SK-N-SH treated with all-trans-retinoic acid at 6 μM for 48 hours (cell line): ENCODE results near the gene ZNF219.

Source experiments
- ARNTL ChIP-seq: fragments of 450-650 bp; formaldehyde crosslinking; IDR thresholded peaks from 2 replicates; pipeline ENCODE4 v1.5.0; 2020; ENCODE audit warnings: low read depth, mild to moderate bottlenecking, moderate library complexity, borderline replicate concordance
- GLIS3 ChIP-seq: fragments of 250-450 bp; sonication (Bioruptor Pico); IDR thresholded peaks from 2 replicates; pipeline ENCODE4 v1.5.0; 2020; ENCODE audit warnings: mild to moderate bottlenecking, moderate library complexity
- PPARA ChIP-seq: fragments of 250-450 bp; sonication (Bioruptor Pico); IDR thresholded peaks from 2 replicates; pipeline ENCODE4 v1.5.0; 2020; ENCODE audit warnings: mild to moderate bottlenecking, borderline replicate concordance
- RARB ChIP-seq: fragments of 250-450 bp; sonication (Bioruptor Pico); IDR thresholded peaks from 2 replicates; pipeline ENCODE4 v1.8.0; 2021; ENCODE audit warnings: mild to moderate bottlenecking, moderate library complexity
- SNAI2 ChIP-seq: fragments of 250-450 bp; sonication (Bioruptor Pico); IDR thresholded peaks from 2 replicates; pipeline ENCODE4 v1.5.0; 2020; ENCODE audit warnings: mild to moderate bottlenecking, moderate library complexity
- TCF4 ChIP-seq: fragments of 250-450 bp; sonication (Bioruptor Pico); IDR thresholded peaks from 2 replicates; pipeline ENCODE4 v1.8.0; 2021; ENCODE audit warnings: mild to moderate bottlenecking, moderate library complexity, borderline replicate concordance
- ZFP3 ChIP-seq: fragments of 250-450 bp; sonication (Bioruptor Pico); IDR thresholded peaks from 2 replicates; pipeline ENCODE4 v1.5.0; 2020; ENCODE audit warnings: mild to moderate bottlenecking, moderate library complexity
- ZFP30 ChIP-seq: fragments of 450-650 bp; formaldehyde crosslinking; IDR thresholded peaks from 2 replicates; pipeline ENCODE4 v1.5.0; 2022; ENCODE audit warnings: mild to moderate bottlenecking, moderate library complexity
- ZNF565 ChIP-seq: fragments of 450-650 bp; formaldehyde crosslinking; conservative IDR thresholded peaks from 2 replicates; pipeline ENCODE4 v1.5.0; 2020; ENCODE audit warnings: low read depth, mild to moderate bottlenecking, moderate library complexity
- TF ChIP-seq, protein P1 (sequence below): fragments of 250-450 bp; sonication (Bioruptor Pico); IDR thresholded peaks from 2 replicates; pipeline ENCODE4 v1.5.0; 2020; ENCODE audit warnings: mild to moderate bottlenecking, moderate library complexity
- TF ChIP-seq, protein P2 (sequence below): fragments of 250-450 bp; sonication (Bioruptor Pico); IDR thresholded peaks from 2 replicates; pipeline ENCODE4 v1.5.1; 2020; ENCODE audit warnings: low read depth, mild to moderate bottlenecking, moderate library complexity
- TF ChIP-seq, protein P3 (sequence below): fragments of 250-450 bp; sonication (Bioruptor Pico); IDR thresholded peaks from 2 replicates; pipeline ENCODE4 v1.8.0; 2020; ENCODE audit warnings: mild to moderate bottlenecking, moderate library complexity, borderline replicate concordance
- TF ChIP-seq, protein P4 (sequence below): fragments of 250-450 bp; sonication (Bioruptor Pico); IDR thresholded peaks from 2 replicates; pipeline ENCODE4 v1.5.1; 2021; ENCODE audit warnings: mild to moderate bottlenecking, moderate library complexity

DNA sequence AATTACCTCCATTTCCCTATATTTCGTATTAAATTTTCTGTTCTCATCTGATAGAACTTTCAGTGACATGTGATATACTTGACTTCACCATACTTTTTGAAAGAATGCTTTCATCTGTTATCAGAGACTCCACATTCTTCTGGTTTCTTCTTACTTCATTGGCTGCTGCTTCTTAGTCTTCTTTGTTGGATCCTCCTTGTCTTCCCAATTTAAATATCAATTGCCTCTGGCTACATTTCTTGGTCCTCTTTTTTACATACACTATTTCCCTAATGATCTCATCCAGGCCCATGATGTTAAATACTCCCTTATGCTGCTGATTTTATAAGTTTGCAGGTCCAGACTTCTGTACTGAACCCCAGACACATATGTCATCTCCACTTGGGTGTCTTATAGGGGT lies 35.4 kb upstream of the ZNF219 start:
- TF ChIP-seq SNAI2 (CRISPR knock-in tag), result no peak
- TF ChIP-seq GLIS3 (CRISPR knock-in tag), result no peak
- no peak for TF ChIP-seq ZFP3 (CRISPR knock-in tag)
- TF ChIP-seq PPARA (CRISPR knock-in tag), result no peak
- no peak for TF ChIP-seq ARNTL (CRISPR knock-in tag)
- TF ChIP-seq, protein P1, sequence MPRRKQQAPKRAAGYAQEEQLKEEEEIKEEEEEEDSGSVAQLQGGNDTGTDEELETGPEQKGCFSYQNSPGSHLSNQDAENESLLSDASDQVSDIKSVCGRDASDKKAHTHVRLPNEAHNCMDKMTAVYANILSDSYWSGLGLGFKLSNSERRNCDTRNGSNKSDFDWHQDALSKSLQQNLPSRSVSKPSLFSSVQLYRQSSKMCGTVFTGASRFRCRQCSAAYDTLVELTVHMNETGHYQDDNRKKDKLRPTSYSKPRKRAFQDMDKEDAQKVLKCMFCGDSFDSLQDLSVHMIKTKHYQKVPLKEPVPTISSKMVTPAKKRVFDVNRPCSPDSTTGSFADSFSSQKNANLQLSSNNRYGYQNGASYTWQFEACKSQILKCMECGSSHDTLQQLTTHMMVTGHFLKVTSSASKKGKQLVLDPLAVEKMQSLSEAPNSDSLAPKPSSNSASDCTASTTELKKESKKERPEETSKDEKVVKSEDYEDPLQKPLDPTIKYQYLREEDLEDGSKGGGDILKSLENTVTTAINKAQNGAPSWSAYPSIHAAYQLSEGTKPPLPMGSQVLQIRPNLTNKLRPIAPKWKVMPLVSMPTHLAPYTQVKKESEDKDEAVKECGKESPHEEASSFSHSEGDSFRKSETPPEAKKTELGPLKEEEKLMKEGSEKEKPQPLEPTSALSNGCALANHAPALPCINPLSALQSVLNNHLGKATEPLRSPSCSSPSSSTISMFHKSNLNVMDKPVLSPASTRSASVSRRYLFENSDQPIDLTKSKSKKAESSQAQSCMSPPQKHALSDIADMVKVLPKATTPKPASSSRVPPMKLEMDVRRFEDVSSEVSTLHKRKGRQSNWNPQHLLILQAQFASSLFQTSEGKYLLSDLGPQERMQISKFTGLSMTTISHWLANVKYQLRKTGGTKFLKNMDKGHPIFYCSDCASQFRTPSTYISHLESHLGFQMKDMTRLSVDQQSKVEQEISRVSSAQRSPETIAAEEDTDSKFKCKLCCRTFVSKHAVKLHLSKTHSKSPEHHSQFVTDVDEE, result no peak
- TF ChIP-seq, protein P2, sequence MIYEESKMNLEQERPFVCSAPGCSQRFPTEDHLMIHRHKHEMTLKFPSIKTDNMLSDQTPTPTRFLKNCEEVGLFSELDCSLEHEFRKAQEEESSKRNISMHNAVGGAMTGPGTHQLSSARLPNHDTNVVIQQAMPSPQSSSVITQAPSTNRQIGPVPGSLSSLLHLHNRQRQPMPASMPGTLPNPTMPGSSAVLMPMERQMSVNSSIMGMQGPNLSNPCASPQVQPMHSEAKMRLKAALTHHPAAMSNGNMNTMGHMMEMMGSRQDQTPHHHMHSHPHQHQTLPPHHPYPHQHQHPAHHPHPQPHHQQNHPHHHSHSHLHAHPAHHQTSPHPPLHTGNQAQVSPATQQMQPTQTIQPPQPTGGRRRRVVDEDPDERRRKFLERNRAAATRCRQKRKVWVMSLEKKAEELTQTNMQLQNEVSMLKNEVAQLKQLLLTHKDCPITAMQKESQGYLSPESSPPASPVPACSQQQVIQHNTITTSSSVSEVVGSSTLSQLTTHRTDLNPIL, result no peak
- no peak for TF ChIP-seq RARB (CRISPR knock-in tag)
- TF ChIP-seq, protein P3, sequence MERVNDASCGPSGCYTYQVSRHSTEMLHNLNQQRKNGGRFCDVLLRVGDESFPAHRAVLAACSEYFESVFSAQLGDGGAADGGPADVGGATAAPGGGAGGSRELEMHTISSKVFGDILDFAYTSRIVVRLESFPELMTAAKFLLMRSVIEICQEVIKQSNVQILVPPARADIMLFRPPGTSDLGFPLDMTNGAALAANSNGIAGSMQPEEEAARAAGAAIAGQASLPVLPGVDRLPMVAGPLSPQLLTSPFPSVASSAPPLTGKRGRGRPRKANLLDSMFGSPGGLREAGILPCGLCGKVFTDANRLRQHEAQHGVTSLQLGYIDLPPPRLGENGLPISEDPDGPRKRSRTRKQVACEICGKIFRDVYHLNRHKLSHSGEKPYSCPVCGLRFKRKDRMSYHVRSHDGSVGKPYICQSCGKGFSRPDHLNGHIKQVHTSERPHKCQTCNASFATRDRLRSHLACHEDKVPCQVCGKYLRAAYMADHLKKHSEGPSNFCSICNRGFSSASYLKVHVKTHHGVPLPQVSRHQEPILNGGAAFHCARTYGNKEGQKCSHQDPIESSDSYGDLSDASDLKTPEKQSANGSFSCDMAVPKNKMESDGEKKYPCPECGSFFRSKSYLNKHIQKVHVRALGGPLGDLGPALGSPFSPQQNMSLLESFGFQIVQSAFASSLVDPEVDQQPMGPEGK (CRISPR knock-in tag), result no peak
- no peak for TF ChIP-seq TCF4 (CRISPR knock-in tag)
- TF ChIP-seq ZNF565 (CRISPR knock-in tag), result no peak
- TF ChIP-seq ZFP30 (CRISPR knock-in tag), result no peak
- TF ChIP-seq, protein P4, sequence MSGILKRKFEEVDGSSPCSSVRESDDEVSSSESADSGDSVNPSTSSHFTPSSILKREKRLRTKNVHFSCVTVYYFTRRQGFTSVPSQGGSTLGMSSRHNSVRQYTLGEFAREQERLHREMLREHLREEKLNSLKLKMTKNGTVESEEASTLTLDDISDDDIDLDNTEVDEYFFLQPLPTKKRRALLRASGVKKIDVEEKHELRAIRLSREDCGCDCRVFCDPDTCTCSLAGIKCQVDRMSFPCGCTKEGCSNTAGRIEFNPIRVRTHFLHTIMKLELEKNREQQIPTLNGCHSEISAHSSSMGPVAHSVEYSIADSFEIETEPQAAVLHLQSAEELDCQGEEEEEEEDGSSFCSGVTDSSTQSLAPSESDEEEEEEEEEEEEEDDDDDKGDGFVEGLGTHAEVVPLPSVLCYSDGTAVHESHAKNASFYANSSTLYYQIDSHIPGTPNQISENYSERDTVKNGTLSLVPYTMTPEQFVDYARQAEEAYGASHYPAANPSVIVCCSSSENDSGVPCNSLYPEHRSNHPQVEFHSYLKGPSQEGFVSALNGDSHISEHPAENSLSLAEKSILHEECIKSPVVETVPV, result no peak
